Epithelial cell of esophagus (primary cell): ENCODE measurements around the gene ANO1.

Experiments
- DNase-seq: peaks from one replicate; pipeline ENCODE4 v3.0.0; 2010; ENCODE audit warnings: low read depth
- H3K4me3 ChIP-seq: 2 replicates; pipeline ENCODE4 v1.5.1; 2011; ENCODE audit warnings: mild to moderate bottlenecking, low read length, control low read depth
- CTCF ChIP-seq: IDR thresholded peaks from 2 replicates; pipeline ENCODE4 v1.5.1; 2011; ENCODE audit warnings: low read depth, mild to moderate bottlenecking, low read length, control low read depth, inconsistent platforms; ENCODE audit not compliant: insufficient read depth; ENCODE audit errors: missing control alignments

ANO1 gene

GRCh38 chr11:70169127-70169526 lies 91.0 kb downstream of the ANO1 start:
- DNase-seq = no peak

GRCh38 chr11:70169632-70170031 lies 91.5 kb downstream of the ANO1 start:
- H3K4me3 ChIP-seq = no peak overlapping the region
- no peak for TF ChIP-seq CTCF
- no peak for DNase-seq

More at GRCh38 chr11:70169127-70169526, 91.0 kb downstream of the ANO1 start:
- TF ChIP-seq CTCF = no peak
- no peak overlapping the region for H3K4me3 ChIP-seq

- no peak for TF ChIP-seq CTCF
- no peak overlapping the region for H3K4me3 ChIP-seq
- no peak for DNase-seq
These were observed 92.6 kb downstream of the ANO1 start for GRCh38 chr11:70170596-70171210.

- no peak for DNase-seq
- no peak for TF ChIP-seq CTCF
- H3K4me3 ChIP-seq = no peak overlapping the region
These were observed 94.9 kb downstream of the ANO1 start for GRCh38 chr11:70173018-70173417.

- TF ChIP-seq CTCF = no peak
- no peak overlapping the region for H3K4me3 ChIP-seq
- DNase-seq = no peak
These were observed 96.6 kb downstream of the ANO1 start for GRCh38 chr11:70174547-70175235.

GRCh38 chr11:70175236-70175698 lies 97.2 kb downstream of the ANO1 start:
- TF ChIP-seq CTCF = no peak

More at GRCh38 chr11:70175236-70175698, 97.2 kb downstream of the ANO1 start:
- DNase-seq = no peak
- no peak overlapping the region for H3K4me3 ChIP-seq
